Brain pericyte (primary cell): Measurements from ENCODE around the gene GAB4.
"Not testable (repeated sequence)": the region's sequence is repeated elsewhere in the genome, so short reads cannot be mapped to it uniquely, and the experiment has no call there.

ENCODE experiments used
- DNase-seq: peaks from one replicate; pipeline ENCODE4 v3.0.0-alpha.2; 2012; ENCODE audit warnings: low read depth, low spot score

The GAB4 gene, protein sequence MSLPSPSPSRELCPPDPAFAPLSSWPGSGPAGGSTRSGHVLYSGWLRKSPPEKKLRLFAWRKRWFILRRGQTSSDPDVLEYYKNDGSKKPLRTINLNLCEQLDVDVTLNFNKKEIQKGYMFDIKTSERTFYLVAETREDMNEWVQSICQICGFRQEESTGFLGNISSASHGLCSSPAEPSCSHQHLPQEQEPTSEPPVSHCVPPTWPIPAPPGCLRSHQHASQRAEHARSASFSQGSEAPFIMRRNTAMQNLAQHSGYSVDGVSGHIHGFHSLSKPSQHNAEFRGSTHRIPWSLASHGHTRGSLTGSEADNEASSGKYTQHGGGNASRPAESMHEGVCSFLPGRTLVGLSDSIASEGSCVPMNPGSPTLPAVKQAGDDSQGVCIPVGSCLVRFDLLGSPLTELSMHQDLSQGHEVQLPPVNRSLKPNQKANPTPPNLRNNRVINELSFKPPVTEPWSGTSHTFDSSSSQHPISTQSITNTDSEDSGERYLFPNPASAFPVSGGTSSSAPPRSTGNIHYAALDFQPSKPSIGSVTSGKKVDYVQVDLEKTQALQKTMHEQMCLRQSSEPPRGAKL

DNA sequence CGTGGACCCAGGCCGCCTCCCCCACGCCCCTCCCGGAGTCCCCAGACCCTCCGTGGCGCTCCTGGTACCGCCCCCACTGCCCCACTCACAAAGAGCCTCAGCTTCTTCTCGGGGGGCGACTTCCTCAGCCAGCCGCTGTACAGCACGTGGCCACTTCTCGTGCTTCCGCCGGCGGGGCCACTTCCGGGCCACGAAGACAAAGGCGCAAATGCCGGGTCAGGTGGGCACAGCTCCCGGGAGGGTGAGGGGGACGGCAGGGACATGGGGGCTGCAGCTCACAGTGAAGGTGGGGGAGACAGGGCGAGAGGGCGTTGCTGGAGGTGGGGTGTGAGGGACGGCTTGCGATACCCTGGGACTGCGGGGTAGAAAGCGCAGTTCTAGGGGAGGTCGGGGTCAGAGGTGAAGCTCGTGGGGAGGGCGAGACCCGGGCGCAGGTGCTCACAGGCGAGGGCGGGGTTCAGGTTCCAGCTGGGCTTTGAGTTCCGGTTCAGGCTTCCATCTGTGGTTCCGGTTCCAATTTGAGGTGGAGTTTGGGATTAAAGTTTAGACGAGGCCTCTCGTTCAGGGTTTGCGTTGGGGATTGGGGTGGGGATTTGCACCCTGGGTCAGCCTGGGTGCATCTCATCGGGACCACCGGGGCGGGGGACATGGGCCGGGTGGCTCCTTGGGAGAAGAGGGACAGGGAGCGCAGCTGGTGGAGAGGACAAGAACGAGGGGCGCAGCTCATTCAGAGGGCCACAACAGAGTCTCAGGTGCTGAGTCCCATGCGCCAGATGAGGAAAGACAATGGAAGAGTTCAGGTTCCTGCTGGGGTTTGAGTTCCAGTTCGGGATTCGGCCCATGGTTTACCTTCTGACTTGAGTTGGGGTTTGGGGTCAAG, at the start of gene GAB4:
TSS of gene GAB4 (minus strand) at position 371 of the 880 bp plus-strand sequence. CDS start at position 263, 108 bp downstream.
- DNase-seq, result no peak

DNA sequence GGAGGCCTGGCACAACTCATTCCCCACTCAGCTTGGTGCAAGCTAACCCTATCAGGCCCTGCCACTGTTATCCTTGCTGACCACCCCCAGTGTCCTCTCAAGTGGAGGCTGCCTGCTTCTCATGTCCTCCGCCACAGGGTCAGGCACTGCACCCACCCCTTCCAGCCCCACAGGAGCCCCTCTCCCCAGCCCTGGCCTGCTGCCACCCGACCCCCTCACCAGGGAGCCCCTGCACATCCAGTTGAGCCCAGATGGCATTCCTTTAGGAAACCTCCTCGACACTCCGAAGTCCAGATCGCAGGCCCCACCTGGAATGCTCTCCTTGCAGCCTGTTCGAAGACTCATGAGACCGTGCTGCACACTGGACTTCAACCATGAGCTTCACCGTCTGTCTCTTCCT, 48.8 kb upstream of the GAB4 start:
- no peak for DNase-seq

DNA sequence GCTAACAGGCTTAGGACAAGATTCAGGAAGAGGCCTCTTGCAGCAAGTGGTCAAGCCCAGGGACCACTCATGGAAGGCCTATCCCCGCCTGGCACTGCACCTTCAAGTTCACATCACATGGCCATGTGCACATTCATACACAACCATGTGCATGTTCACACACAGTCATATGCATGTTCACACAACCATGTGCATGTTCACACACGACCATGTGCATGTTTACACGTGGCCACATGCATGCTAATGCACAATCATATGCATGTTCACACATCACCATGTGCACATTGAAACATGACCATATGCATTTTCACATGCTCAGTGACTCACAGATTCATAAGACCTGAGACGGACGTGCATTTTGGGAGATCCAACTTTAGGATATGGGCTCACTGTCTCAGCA, 48.0 kb upstream of the GAB4 start:
- DNase-seq, result no peak

DNA sequence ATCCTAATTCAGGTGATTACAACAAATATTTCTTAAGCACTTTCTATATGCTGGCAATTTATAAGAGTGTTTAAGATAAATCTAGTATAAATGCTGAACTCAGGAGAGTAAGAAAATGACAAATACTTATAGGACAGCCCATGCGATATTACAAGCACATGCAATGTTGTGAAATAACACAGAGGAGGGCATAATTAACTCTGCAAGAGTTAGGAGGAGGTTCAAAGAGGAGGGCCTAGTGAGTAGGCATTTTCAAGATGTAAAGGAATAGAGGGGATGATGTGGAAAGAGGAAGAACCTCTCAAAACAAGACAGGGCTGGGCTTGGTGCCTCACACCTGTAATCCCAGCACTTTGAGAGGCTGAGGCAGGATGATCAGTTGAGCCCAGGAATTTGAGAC, 39.6 kb upstream of the GAB4 start:
- DNase-seq, result no peak

DNA sequence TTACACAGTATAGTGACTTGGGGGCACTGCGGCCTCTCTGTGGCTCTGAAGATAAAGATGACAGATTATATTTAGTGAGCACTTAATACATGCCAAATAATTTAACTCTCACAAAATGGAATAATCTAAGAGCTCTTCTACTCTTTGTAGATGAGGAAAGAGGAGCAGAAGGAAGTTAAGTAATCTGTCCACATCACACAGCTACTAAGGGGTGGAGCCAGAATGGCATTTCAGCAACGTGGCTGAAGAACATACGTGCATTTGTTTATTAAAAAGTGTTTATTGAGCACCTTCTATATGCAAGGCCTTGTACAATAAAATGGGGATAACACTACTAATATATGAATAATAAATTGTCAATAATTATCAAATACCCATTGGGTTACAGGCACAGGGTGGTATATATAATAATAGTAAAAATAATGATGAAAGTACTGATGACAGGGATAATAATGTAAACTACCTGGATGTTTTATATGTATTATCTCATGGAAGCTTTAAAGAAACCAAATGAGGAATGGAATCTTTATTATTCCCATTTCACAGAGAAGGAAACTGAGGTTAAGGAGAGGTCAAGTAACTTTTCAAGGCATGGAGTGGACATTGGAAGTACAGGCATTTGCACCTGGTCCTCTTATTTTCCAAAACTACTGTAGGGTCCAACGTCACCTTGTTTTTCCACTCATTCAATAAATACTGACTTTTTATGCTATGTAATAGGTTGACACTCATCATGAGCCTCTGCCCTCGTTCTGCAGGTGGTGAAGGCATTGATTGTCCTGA, 38.7 kb upstream of the GAB4 start:
- DNase-seq, result no peak

DNA sequence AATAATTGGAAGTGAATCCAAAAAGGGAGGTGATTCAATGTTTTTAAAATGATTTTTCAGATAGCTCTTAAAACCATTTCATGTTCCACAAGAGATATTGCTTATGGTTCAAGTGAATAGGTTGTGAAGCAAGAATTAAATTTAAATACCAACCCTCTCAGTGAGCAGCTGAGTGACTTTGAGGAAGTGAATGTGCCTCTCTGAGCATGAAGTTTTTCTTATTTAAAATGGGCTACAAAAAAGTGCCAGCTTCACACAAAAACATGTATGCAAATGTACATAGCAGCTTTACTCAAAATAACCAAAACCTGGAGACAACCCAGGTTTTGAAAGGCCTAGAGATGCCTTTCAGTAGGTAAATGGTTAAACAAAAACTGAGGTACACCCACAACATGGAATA, 35.5 kb upstream of the GAB4 start:
- no peak for DNase-seq

DNA sequence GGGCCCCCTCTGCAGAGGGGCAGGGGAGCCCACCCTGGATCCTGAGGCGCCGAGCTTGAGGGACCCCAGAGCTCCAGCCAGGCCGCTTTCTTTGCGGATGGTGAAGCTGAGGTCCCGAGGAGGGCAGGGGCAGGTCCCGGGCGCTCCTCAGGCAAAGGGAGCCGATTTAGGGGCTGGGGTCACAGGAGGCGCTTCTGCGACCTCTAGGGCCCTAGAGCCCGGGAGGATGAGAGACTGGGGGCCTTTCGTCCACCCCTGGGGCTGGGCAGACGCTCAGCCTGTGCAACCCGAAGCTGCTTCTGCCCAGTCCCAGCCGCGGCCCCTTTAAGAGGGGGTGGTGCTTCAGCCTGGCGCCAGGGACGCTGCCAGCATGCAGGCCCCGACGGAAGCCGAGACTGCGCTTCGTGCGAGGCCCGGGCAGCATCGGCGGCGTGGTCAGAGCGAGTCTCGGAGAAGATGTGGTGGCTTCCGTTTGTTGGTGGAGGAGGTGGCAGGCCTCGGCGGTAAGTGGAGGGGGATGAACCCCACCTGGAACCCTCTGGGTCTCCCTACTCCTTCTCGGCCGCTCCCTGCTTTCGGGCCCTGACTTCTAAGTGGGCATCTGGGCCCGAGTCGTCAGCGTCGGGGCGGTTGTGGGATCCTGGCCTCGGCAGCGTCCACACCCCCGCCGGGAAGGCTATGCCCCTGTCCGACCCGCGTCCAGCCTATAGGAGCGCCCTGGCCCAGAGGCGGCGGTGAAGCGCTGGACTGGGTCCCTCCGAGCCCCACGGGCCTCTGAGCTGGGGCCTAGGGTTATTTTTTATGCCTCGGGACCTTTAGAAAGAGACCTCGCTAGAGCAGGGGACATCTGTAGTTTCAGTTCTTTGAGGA, 29.1 kb upstream of the GAB4 start:
- DNase-seq, result not testable (repeated sequence)

DNA sequence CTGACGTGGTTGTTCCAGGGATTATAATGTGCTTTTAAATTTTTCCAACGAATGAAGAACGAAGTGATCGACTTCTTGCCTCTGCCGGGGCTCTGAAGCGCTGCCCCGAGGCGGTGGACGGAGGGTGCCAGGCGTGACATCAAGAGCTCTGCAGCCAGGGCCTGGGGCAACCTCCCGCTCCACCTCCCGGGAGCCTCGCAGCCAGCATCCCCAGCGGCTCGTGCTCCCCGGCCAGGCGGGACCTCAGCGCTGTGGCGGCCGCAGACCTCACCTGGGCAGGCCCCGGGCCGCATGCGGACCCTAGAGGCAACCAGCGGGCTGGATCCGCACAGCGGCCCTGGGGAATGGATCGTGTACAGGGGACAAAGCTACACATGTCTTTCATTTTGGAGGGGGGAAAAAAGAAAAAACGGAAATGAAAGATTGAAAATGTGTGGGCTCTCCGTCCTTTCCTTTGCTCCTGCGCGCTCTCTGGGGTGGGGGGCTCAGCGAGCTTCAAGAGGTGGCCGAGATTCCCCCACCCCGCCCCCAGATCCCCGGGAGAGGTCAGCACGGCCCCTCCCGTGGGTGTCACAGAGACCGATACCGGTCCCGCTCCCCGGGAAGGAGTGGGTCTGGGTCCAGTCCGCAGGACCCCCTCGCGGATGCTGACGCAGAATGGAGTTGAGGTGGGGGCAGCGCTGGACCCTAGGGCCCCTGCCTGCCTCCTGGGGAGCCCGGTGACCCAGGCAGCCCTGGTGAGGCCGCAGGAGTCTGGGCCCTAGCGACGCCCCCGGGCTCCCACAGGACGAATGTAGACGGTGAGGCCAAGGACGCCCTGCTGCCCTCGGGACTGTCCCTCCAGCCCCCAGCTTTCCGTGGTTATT, 28.2 kb upstream of the GAB4 start:
- not testable (repeated sequence) for DNase-seq

DNA sequence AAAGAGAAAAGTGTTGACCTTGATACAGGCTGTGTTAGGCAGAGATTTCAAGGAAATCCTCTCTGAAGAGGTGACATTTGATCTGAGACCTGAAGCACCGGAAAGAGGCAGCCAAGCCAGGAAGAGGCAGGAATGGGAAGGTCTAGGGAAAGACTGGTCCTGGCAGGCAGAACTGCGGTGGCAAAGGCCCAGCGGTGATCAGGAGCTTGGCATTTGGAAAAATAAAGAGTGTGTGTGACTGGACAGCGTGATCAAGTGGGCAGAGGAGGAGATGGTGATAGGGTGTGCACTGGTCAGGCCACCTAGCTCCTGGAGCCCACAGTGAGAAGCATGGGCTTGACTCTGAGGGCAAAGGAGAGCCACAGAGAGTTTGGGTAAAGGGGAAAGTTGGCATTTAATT, 27.2 kb upstream of the GAB4 start:
- no peak for DNase-seq

DNA sequence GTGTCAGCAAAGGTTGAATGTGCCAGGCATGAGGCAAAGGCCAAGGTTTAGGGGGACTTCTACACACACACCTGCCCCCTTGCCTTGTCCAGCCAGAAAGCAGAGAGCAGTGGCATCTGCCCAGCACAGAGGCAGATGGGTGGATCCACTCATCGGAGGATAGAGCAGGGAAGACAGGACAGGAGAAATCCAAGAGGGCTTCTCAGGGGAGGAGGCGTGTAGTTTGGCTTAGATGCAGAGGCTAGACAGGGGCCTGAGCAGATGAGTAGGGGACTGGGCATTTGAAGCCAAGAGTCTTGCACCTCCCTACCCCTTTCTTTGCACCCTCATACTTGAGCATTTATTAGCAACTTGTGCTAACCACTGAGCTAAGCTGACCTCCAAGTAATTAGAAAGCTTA, 26.5 kb upstream of the GAB4 start:
- not testable (repeated sequence) for DNase-seq

DNA sequence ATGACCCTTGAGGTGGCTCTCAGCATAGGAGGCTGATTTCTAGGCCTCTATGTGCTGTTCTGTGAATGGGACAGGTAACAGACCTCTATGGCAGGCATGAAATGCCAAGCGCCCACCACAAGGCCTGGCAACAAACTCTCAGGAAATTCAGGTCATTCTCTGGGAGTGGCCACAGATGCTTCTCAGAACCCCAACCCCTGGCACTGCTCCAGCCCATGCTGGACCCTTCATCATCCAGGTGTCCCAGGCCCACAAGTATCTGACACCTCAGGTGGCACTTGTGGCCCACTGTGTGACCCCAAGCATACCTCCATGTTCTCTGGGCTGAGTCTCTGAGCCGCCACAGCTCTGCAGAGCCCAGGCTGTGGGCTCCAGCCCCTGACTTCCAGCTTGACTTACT, 24.3 kb upstream of the GAB4 start:
- DNase-seq, result not testable (repeated sequence)

DNA sequence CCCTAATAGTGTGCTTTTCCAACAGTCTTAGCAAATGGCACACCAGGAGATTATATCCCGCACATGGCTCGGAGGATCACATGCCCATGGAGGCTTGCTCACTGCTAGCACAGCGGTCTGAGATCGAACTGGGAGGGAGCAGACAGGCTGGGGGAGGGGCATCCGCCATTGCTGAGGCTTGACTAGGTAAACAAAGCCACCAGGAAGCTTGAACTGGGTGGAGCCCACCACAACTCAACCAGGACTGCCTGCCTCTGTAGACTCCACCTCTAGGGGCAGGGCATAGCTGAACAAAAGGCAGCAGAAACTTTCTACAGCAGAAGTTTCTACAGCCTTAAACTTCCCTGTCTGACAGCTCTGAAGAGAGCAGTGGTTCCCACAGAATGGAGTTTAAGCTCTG, 16.4 kb upstream of the GAB4 start:
- DNase-seq, result not testable (repeated sequence)

DNA sequence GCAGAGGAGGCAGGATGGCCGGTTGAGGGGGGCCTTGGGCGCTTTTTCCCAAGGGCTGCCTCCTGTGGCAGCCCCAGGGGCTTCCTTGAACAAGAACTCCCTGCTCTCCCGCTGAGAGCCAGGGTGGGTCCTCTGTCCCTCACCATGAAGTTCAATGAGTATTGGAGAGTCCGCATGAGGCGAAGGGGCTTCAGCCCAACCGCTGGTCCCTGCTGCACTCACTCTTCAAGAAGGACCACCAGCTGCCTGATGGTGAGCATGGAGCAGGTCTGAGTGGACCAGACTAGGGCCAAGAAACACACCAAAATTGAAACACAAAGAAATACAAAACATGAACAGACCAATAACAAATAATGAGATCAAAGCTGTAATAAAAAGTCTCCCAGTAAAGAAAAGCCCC, 7.5 kb upstream of the GAB4 start:
- not testable (repeated sequence) for DNase-seq

DNA sequence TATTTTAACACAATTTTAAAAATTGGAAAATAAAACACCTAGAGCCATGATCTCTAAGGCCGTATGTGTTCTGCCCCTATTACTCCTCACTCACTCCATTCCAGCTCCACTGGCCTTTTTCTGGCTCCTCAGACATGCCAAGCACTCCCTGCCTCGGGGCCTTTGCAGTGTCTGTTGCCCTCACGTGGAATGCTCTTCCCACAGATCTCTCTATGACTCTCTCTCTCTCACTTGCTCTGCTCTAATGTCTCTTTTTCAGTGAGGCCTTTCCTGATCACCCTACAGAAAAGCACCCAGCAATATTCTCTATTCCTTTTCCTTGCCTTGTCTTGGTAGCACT, 6.0 kb upstream of the GAB4 start:
- not testable (repeated sequence) for DNase-seq

DNA sequence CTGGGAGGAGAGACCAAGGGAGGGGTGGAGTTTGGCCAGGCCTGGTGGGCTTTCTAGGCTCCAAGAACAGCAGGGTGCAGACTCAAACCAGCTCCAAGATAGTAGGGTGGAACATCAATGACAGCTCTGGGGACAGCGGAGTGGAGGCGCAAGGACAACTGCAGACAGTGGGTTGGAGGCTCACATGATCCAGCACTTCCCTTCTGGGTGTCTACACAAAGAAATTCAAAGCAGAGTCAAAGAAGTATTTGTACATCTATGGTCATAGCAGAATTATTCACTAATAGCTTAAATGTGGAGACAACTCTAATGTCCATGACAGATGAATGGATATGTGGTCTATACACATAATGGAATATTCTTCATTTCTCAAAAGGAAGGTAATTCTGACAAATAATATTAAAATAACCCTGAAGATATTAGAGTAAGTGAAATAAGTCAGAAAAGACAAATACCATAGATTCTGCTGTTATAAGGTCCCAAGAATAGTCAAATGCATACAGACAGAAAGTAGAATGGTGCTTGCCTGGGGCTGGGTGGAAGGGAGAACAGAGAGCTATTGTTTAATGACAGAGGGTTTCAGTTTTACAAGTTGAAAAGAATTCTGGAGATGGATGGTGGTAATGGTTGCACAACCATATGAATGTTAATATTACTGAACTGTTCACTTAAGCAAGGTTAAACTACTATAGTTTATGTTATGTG, 5.5 kb upstream of the GAB4 start:
- DNase-seq, result no peak

DNA sequence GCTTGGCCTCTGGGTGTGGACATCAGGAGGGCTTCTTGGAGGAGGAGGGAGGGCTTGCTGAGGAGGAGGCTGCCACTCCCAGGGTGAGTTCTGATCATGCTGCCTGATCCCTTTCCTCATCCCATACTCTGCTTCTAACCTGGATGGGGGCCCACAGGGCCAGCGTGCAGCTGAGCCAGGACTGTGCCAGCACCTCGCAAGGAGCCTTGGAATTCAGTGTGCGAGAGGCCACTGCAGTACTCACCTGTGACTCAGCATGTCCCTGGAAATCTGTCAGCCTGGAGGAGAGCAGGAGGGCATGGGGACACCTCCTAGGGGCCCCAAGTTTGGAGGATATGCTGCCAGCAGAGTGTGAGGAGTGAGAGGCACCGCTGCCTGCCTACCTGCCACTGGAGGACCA, 4.2 kb upstream of the GAB4 start:
- no peak for DNase-seq

DNA sequence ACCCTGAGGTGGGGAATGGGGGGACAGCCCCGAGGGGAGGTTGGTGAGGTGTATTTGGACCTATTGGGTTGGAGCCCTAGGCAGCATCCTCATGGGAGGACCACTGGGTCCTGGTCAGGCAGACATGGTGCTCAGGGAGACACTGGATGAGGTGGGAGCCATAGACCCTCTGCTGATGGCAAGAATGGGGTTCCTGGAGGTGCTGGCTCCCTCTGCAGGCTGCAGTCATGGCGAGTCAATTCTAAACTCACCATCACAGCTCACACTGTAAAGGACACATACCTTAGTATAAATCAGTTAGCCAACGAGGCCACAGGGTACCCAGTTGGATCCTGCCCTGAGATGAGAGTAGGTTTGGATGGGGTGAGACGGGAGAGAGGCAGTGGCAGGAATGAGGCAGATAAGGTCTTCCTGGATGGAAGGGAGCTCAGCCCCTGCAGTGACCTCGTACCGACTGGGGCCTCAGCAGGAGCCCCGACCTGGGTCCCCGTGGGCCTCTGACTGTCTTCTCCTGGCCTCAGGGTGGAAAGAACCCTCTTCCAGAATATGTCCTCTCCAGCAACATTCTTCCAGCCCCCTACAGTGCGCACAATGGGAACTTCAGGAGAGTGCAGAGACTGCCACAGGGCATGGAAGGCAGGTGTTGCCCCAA, 1.7 kb upstream of the GAB4 start:
- no peak for DNase-seq

DNA sequence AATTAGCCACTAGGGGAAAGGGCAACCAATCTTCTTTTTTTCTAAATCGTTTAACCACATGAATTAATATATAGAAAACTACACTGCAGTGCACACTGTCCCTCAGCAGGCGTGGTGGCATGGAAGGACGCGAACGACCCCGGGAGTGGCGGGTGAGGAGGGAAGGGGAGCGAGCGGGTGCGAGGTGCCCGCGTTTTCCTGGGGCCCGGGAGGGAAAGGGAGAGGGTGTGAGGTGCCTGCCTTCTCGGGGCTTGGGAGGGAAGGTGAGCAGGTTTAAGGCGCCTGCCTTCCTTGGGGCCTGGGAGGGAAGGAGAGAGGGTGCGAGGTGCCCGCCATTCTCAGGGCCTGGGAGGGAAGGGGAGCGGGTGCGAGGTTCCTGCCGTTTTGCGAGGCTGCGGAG, 765 bp downstream of the GAB4 start:
- no peak for DNase-seq

DNA sequence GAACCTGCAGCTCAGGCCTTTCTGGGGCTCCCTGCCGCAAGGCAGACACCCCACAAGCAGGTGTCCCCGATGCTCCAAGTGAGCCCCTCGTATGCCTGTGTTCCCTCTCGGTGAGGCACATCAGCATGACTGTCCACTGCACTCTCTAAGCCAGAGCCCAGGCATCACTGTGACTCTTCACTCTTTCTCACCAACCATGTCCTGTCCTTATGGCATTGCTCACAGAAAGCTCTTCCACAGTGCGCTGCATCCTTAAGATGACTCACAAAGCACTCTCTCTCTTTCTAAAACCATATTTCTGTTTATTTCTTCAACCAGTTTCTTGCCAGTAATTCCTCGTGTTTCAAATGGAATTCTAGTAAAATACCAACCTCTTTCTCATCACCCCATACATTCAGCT, 18.1 kb downstream of the GAB4 start:
- no peak for DNase-seq
